GM23248 (cell line): ENCODE results near the gene ATG3. TPM values are rescaled to one million over a fixed set of nuclear protein-coding genes. Genes with fewer than 3 reads are reported as not detected.

Source experiments
- DNase-seq: peaks from one replicate; pipeline ENCODE4 v3.0.0-alpha.2; 2015
- H2AFZ ChIP-seq: fragments of 200-600 bp; sonication (generic); 2 replicates; pipeline ENCODE4 v1.6.1; 2016; ENCODE audit warnings: antibody characterized with exemption
- H3F3A ChIP-seq: fragments of 200-600 bp; sonication (generic); 2 replicates; pipeline ENCODE4 v1.6.1; 2016; ENCODE audit warnings: mild to moderate bottlenecking, antibody characterized with exemption, mixed run types; ENCODE audit not compliant: insufficient read depth
- H3K27ac ChIP-seq: fragments of 200-600 bp; sonication (generic); 2 replicates; pipeline ENCODE4 v1.5.1; 2016; ENCODE audit warnings: mild to moderate bottlenecking
- H3K27me3 ChIP-seq: fragments of 200-600 bp; sonication (generic); replicated peaks from 2 replicates; pipeline ENCODE4 v1.6.1; 2016; ENCODE audit warnings: mild to moderate bottlenecking; ENCODE audit not compliant: insufficient read depth
- H3K36me3 ChIP-seq: fragments of 200-600 bp; sonication (generic); 2 replicates; pipeline ENCODE4 v1.6.1; 2016; ENCODE audit warnings: low read depth, mild to moderate bottlenecking
- H3K4me1 ChIP-seq: fragments of 200-600 bp; sonication (generic); 2 replicates; pipeline ENCODE4 v1.6.1; 2016; ENCODE audit warnings: mild to moderate bottlenecking; ENCODE audit not compliant: insufficient read depth
- H3K4me2 ChIP-seq: fragments of 200-600 bp; sonication (generic); one replicate; pipeline ENCODE4 v1.6.1; 2016; ENCODE audit warnings: mild to moderate bottlenecking; ENCODE audit not compliant: unreplicated experiment
- H3K4me3 ChIP-seq: fragments of 200-600 bp; sonication (generic); 2 replicates; pipeline ENCODE4 v1.5.1; 2016; ENCODE audit warnings: mild to moderate bottlenecking
- H3K79me2 ChIP-seq: fragments of 200-600 bp; sonication (generic); 2 replicates; pipeline ENCODE4 v1.6.1; 2016; ENCODE audit warnings: mild to moderate bottlenecking; ENCODE audit not compliant: insufficient read depth
- H3K9ac ChIP-seq: fragments of 200-600 bp; sonication (generic); 2 replicates; pipeline ENCODE4 v1.6.1; 2016; ENCODE audit warnings: mild to moderate bottlenecking
- H3K9me2 ChIP-seq: fragments of 200-600 bp; sonication (generic); 2 replicates; pipeline ENCODE4 v1.6.1; 2016; ENCODE audit warnings: mixed run types, mild to moderate bottlenecking, moderate library complexity; ENCODE audit not compliant: insufficient read depth
- H3K9me3 ChIP-seq: fragments of 200-600 bp; sonication (generic); one replicate; pipeline ENCODE4 v1.6.1; 2017; ENCODE audit warnings: low read depth
- H4K20me1 ChIP-seq: fragments of 200-600 bp; sonication (generic); 2 replicates; pipeline ENCODE4 v1.6.0; 2016; ENCODE audit not compliant: insufficient read depth
- EZH2 ChIP-seq: fragments of 200-600 bp; sonication (generic); IDR thresholded peaks from 2 replicates; pipeline ENCODE4 v1.6.1; 2018; ENCODE audit warnings: antibody characterized with exemption, mild to moderate bottlenecking; ENCODE audit not compliant: insufficient read depth, poor library complexity, severe bottlenecking
- EZH2phosphoT487 ChIP-seq: fragments of 200-600 bp; sonication (generic); IDR thresholded peaks from 2 replicates; pipeline ENCODE4 v1.6.1; 2018; ENCODE audit warnings: antibody characterized with exemption, moderate library complexity, mild to moderate bottlenecking, low read depth; ENCODE audit not compliant: insufficient read depth
- WGBS, 2 experiments: methylation state at CpG; one replicate each; pipeline ENCODE4 v1.1.6; 2015 to 2017; ENCODE audit warnings: low lambda C conversion rate in 2 of 2, low coverage in 1 of 2; ENCODE audit errors: missing lambda C conversion rate in 2 of 2; 5-methylcytosine and 5-hydroxymethylcytosine counted together
- in situ Hi-C: fragments of 300-500 bp; cut with MboI; formaldehyde crosslinking; loops from 2 replicates; pipeline ENCODE4 v1.15.0; 2020
- polyA plus RNA-seq: library from polyadenylated mRNA; unstranded; fragments of >200 nt; fragmentation: Nextera tagmentation; extraction: Ambion mirVana; gene quantifications from 2 replicates; pipeline ENCODE4 v1.2.1, GENCODE V29; 2016
- total RNA-seq: library from RNA; depleted of rRNA; stranded (reverse); fragments of >200 nt; shearing (Covaris generic); gene quantifications from 2 replicates; pipeline ENCODE4 v1.2.3, GENCODE V29; 2014

ATG3 gene
- total and polyA plus RNA-seq, 2 experiments from 2014 or later, result 44.0 to 70.6 TPM

GRCh38 chr3:112550859-112551258, 10.9 kb downstream of the ATG3 start:
- DNase-seq, result peak; percentile 5
- Histone ChIP-seq H3K4me1 (peaks cover 12% of the 10 kb centered on the region), H3K27me3 (no peaks in the 10 kb centered on the region), H3K9me2 (no peaks in the 10 kb centered on the region), H3K27ac (no peak overlapping the region), H3K36me3 (peaks cover 13% of the 10 kb centered on the region), H3F3A (no peaks in the 10 kb centered on the region), H3K4me2 (no peak overlapping the region), H3K4me3 (no peak overlapping the region), H3K9ac (no peak overlapping the region), H3K79me2 (peaks cover 90% of the 10 kb centered on the region), H4K20me1 (no peaks in the 10 kb centered on the region), H3K9me3 (no peaks in the 10 kb centered on the region), H2AFZ (no peak overlapping the region)
- WGBS, 2 experiments, result 0 to 8% methylated on average over 1 of the region's 1 CpG
- TF ChIP-seq EZH2phosphoT487, result no peak
- no peak for TF ChIP-seq EZH2
- in situ Hi-C loops, result no loop called here

- in situ Hi-C loops, result no loop called here
- 81% methylated on average over 5 of the region's 5 CpGs for WGBS, 2 experiments
- no peak overlapping the region for H3K4me2 ChIP-seq
Observed at GRCh38 chr3:112546216-112546759, 15.5 kb downstream of the ATG3 start.

GRCh38 chr3:112539825-112540650, 21.7 kb downstream of the ATG3 start:
- no peaks in the 10 kb centered on the region for H3K27me3 ChIP-seq
- H3K4me3 ChIP-seq, result no peak overlapping the region
- no peak overlapping the region for H3K4me2 ChIP-seq
- no peaks in the 10 kb centered on the region for H3F3A ChIP-seq
- H3K79me2 ChIP-seq, result peaks cover 9% of the 10 kb centered on the region; the same call in 1 of the 2 replicates
- no peak overlapping the region for H2AFZ ChIP-seq
- H3K9ac ChIP-seq, result no peak overlapping the region
- no peaks in the 10 kb centered on the region for H3K9me3 ChIP-seq
- TF ChIP-seq EZH2, result no peak
- TF ChIP-seq EZH2phosphoT487, result no peak
- H3K27ac ChIP-seq, result no peak overlapping the region
- H3K9me2 ChIP-seq, result no peaks in the 10 kb centered on the region
- DNase-seq, result no peak
- in situ Hi-C loops, result no loop called here
- peaks cover 48% of the 10 kb centered on the region for H3K36me3 ChIP-seq
- no peaks in the 10 kb centered on the region for H3K4me1 ChIP-seq
- no peaks in the 10 kb centered on the region for H4K20me1 ChIP-seq
- 94 to 100% methylated on average over 1 of the region's 1 CpG for WGBS, 2 experiments

More at GRCh38 chr3:112546216-112546759, 15.5 kb downstream of the ATG3 start:
- no peaks in the 10 kb centered on the region for H3K9me3 ChIP-seq
- H3K79me2 ChIP-seq, result peaks cover 60% of the 10 kb centered on the region
- peaks cover 38% of the 10 kb centered on the region for H3K36me3 ChIP-seq
- DNase-seq, result peak; percentile 38
- H3K27ac ChIP-seq, result no peak overlapping the region
- no peaks in the 10 kb centered on the region for H4K20me1 ChIP-seq
- H3K9me2 ChIP-seq, result no peaks in the 10 kb centered on the region
- H3F3A ChIP-seq, result no peaks in the 10 kb centered on the region
- no peak overlapping the region for H2AFZ ChIP-seq
- no peak for TF ChIP-seq EZH2
- no peak for TF ChIP-seq EZH2phosphoT487
- no peak overlapping the region for H3K4me3 ChIP-seq
- H3K9ac ChIP-seq, result no peak overlapping the region
- H3K27me3 ChIP-seq, result no peaks in the 10 kb centered on the region
- peaks cover 9% of the 10 kb centered on the region for H3K4me1 ChIP-seq

- TF ChIP-seq EZH2phosphoT487, result no peak
- no peak for TF ChIP-seq EZH2
- no peak overlapping the region for H3K27ac ChIP-seq
- H2AFZ ChIP-seq, result no peak overlapping the region
- 0 out of 2 replicates have a peak, but pooled peaks cover 23% of the 10 kb centered on the region for H3F3A ChIP-seq
- no peak overlapping the region for H3K4me3 ChIP-seq
- peak; percentile 56 for DNase-seq
- H4K20me1 ChIP-seq, result no peaks in the 10 kb centered on the region
- no peak overlapping the region for H3K9ac ChIP-seq
- H3K4me1 ChIP-seq, result no peaks in the 10 kb centered on the region
- no peaks in the 10 kb centered on the region for H3K79me2 ChIP-seq
- H3K27me3 ChIP-seq, result no peaks in the 10 kb centered on the region
- no peaks in the 10 kb centered on the region for H3K9me3 ChIP-seq
- peaks cover 28% of the 10 kb centered on the region for H3K36me3 ChIP-seq
- WGBS, 2 experiments, result 0% methylated on average over 1 of the region's 1 CpG
- H3K9me2 ChIP-seq, result no peaks in the 10 kb centered on the region
- H3K4me2 ChIP-seq, result no peak overlapping the region
- in situ Hi-C loops, result no loop called here
Observed at GRCh38 chr3:112531358-112531781, 30.4 kb downstream of the ATG3 start.
